ENCODE data around the gene THSD7B.

DNA sequence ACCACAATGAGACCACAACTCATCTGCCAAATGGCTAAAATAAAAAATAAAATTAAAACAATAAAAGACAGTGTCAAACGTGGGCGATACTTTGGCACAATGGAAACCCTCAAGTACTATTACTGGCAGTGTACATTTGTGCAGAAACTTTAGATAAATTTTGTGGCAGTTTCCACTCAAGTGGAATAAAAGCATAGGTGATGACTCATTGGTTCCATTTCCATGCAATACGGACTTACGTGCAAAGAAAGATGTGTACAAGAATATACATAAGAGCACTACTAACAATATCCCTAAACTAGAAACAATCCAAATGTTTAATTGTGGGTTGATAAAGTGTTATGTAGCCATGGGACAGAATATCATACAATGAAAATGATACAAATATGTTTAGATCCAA, 940.0 kb downstream of the THSD7B start:
- TF ChIP-seq, protein P1, sequence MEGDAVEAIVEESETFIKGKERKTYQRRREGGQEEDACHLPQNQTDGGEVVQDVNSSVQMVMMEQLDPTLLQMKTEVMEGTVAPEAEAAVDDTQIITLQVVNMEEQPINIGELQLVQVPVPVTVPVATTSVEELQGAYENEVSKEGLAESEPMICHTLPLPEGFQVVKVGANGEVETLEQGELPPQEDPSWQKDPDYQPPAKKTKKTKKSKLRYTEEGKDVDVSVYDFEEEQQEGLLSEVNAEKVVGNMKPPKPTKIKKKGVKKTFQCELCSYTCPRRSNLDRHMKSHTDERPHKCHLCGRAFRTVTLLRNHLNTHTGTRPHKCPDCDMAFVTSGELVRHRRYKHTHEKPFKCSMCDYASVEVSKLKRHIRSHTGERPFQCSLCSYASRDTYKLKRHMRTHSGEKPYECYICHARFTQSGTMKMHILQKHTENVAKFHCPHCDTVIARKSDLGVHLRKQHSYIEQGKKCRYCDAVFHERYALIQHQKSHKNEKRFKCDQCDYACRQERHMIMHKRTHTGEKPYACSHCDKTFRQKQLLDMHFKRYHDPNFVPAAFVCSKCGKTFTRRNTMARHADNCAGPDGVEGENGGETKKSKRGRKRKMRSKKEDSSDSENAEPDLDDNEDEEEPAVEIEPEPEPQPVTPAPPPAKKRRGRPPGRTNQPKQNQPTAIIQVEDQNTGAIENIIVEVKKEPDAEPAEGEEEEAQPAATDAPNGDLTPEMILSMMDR (conservative IDR thresholded peaks at IDR 0.05 in 1 of 2, IDR thresholded peaks at IDR 0.05 in 1 of 2; ENCODE audit: extremely low read depth in 1 of 2, insufficient read depth in 1 of 2, low read depth in 1 of 2, low read length in 2 of 2): no peak
- TF ChIP-seq EZH2 (IDR thresholded peaks at IDR 0.05; ENCODE audit: borderline replicate concordance, low read length): no peak

All from mammary epithelial cell (primary cell).